Measurements from ENCODE around the gene USP22. TPM values are rescaled to one million over a fixed set of nuclear protein-coding genes. Genes with fewer than 3 reads are reported as not detected.
"Not testable (repeated sequence)": the region's sequence is repeated elsewhere in the genome, so short reads cannot be mapped to it uniquely, and the experiment has no call there.

USP22 gene
- 133 and 152 TPM in 2 replicates for total RNA-seq (2014; rRNA removed; shearing (Covaris generic))

- DNase-seq (ENCODE audit: low read depth), result no peak
These were observed at the start of gene USP22 for GRCh38 chr17:21042458-21043295. Gene USP22, minus strand, starts transcription at chr17:21043011. Its CDS starts 176 bp downstream, at chr17:21042835.

GRCh38 chr17:21090902-21091618 lies 48.2 kb upstream of the USP22 start:
- DNase-seq (ENCODE audit: low read depth), result no peak

DNA sequence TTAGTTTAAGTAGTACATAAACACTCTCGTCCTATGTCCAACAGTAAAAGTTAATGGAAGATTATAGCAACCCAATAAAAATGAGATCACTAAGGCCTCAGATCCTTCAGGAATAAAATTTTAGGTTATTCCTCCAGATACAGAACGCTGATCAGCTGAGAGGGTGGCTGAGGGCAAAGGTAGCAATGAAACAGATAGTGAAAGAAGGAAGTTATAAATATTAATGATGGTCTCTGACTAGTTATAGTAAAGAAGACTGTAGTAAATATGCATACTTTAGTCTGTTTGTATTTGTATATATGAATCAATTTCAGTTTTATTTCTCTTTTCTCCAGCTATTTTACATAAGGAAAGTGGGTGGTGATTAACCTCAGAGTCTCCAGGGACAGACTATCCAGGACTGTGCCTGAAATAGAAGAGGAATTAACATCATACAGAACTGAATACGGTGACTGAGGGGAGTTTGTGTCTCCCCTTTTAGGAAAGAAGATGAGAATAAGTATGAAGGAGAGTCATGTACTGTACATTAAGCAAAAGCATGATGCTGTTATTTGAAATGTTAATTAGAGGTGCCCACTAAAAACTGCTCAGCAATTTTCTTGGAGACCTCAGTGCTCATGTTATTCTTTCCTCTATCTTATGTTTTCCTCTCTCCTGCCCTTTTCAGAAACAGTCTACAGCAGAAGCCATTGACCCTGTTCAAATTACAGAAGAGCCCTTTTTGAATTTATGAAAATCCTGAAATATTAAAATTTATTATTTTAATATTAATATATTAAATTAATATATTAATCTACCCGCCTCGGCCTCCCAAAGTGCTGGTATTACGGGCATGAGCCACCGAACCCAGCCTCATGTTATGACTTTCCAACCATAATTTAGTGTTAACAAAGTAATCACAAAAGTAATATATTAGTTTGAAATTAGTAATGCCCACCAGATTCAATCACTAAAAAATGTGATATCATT lies 47.4 kb upstream of the USP22 start:
- DNase-seq (ENCODE audit: low read depth), result no peak

GRCh38 chr17:21089145-21089544 lies 46.3 kb upstream of the USP22 start:
- peak; percentile 51 for DNase-seq (ENCODE audit: low read depth)

GRCh38 chr17:21085707-21086106 lies 42.9 kb upstream of the USP22 start:
- DNase-seq (ENCODE audit: low read depth), result no peak

GRCh38 chr17:21085280-21085679 lies 42.5 kb upstream of the USP22 start:
- DNase-seq (ENCODE audit: low read depth), result not testable (repeated sequence)

DNA sequence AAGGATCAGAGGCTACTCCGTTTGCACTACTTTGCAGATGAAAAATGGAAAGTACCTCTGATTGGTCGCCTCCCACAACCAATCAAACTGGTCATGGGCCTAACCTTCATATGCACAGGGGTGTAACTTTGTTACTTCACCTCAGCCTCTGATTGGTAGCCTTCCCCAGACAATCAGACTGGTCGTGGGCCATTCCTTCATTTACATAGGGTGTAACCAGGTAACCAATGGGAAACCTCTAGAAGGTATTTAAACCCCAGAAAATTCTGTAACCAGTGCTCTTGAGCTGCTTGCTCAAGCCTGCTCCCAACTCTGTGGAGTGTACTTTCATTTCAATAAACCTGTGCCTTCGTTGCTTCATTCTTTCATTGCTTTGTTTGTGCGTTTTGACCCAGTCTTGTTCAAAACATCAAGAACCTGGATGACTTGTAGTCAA lies 39.2 kb upstream of the USP22 start:
- DNase-seq (ENCODE audit: low read depth), result no peak

- DNase-seq (ENCODE audit: low read depth), result no peak
These were observed 36.4 kb upstream of the USP22 start for GRCh38 chr17:21079196-21079595.

DNA sequence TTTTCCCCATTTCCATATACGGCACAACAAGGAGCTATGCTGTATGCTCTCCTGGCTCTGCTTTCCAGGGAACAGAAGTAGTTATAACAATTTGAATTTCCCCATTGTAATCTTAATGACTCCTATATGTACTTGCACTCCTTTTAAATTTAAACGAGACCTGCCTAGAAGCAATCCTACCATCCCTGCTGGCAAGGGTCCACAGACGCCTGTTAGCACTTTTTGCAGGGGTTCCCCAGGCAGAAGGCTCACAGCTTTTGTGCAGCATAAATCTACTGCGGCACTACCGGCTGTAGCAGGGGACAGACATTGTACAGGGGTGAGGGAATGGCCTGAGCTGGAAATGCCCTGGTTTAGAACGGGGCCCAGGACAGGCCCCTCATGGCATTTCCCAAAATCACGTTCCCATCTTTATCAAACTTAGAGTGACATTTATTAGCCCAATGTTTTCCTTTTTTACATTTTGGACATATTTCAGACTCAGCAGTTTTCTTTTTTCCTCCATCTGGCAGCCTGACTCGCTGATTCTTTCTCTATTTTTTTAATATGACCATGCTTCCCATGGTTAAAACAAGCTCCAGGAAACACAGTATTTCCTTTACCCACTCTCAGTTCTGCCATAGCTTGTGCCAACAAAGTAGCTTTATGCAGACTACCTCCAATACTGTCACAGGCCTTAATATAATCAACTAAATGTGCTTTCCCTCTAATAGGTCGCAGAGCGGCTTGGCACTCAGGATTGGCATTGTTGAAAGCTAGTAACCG lies 35.4 kb upstream of the USP22 start:
- DNase-seq (ENCODE audit: low read depth), result no peak

GRCh38 chr17:21077281-21077680 lies 34.5 kb upstream of the USP22 start:
- no peak for DNase-seq (ENCODE audit: low read depth)

DNA sequence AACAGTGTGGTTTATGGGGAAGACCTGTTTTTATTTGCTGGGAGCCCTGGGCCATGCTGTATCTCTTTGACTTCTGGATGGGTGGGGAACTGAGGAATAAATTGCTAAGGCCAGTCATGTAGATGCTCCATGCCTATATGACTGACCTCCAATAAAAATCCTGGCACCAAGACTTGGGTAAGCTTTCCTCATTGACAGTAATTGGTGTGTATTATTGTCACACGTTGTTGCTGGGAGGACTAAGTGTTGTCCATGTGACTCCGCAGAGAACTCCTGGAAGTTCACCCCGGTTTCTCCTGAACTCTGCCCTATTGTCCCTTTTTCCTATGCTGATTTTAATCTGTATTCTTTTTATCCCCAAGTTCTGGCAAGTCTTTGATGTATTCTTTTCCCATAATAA lies 33.4 kb upstream of the USP22 start:
- no peak for DNase-seq (ENCODE audit: low read depth)

- DNase-seq (ENCODE audit: low read depth), result no peak
These were observed 32.9 kb upstream of the USP22 start for GRCh38 chr17:21075739-21076085.

DNA sequence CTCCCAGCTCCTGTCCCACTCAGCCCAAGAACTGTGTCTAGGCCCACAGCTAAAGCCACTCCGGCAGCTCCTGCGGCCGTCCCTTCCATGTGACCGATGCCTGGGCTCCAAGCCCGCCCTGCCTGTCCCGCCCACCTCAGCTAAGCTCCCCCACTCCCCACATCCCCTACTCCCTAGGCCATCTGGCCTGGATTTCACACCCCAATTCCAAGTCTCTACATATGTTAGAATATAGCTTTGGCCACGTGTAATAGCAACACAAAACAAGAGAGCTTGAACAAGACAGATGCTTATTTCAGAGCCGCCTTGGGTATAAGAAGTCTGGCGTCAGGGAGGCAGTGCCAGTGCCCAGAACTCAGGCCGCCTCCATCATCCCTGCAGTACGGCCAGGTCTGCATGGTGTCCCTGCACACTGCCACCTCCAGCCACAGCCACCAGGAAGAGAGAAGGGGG lies 30.0 kb upstream of the USP22 start:
- DNase-seq (ENCODE audit: low read depth), result no peak

GRCh38 chr17:21066394-21066793 lies 23.6 kb upstream of the USP22 start:
- DNase-seq (ENCODE audit: low read depth), result peak; percentile 78

DNA sequence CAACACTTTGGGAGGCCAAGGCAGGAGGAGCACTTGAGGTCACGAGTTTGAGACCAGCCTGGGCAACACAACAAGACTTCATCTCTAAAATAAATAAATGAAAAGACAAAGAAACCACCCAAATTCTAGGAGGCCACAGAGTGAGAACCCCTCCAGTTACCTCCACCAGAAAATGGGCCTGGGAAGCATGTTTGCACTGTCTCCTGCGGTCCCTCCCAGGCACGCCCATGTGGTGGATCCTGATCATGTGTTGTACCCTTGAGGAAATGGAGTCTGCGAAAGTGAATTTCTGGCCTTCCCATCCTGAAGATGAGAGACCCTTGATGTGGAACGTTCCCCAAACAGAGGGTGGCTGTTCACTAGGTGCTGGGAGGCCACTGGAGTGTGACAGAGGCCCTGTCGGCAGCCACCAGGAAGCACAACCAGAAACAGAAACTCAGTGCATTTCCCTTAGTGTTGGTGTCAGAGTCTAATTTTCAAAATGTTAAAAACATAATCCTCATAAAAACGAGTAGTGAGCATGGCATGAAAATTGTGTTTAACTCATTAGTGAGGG lies 19.2 kb upstream of the USP22 start:
- DNase-seq (ENCODE audit: low read depth), result no peak

DNA sequence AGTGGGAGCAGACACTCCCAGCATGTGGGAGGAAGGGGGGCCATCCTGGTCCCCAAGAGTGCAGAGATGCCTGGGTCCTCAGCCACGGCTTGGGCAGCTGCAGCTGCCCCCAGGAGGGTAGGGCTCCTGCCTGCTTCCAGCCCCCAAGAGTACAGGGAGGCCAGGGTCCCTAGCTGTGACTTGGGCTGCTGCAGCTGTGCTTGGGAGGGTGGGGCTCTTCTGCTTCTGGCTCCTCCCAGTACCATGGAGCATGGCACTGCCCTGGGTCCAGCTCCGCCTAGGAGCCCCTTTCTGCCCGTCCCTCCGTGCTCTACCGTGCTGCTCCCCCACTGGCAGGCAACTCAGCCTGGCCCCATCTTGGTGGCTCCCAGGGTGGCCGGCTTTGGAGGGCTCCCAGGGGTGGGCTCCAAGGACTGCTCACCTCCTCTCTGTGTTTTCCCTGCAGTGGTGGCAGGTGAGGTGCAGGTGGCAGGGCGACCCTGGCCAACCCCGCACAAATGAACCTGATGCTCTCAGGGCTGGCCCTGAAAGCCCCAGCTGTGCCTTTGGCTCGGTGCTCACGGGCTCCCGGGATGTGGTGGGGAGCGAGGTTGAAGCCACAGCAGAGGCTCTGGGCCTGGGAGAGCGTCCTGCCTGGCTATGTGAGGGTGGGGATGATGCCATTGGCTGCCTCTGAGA lies 18.5 kb upstream of the USP22 start:
- no peak for DNase-seq (ENCODE audit: low read depth)

- DNase-seq (ENCODE audit: low read depth), result no peak
These were observed 16.9 kb upstream of the USP22 start for GRCh38 chr17:21059761-21060160.

DNA sequence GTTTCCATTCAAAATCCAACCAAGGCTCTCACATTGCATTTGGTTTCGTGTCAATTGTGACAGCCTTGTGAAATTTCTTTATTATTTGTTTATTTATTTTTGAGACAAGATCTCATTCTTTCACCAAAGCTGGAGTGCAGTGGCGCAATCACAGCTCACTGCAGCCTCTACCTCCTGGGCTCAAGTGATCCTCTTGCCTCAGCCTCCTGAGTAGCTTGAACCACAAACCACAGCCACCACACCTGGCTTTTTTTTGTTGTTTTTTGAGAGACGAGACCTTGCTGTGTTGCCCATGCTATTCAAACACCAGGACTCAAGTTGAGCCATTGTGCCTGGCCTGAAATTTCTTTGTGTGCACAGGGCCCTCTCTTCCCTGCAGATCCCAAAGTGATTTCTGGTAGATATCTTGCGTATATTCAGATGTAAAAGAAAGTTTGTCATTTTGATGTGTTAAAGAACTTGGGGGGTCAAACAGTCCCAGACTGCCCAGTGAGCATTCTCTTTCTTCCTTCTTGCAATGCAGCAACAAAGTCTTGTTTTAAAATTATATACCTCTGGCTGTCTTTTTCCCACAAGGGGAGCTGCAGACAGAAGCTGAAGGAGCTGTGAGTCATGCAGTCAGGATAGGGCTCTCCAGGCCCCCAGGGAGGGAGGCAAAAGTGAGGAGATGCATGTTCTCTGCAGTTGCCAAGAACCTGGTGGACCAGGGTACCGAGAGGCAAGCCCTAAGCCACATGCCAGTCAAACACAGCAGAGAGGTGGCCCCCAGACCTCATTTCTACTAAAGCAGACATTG lies 15.5 kb upstream of the USP22 start:
- peak; percentile 66 for DNase-seq (ENCODE audit: low read depth)

DNA sequence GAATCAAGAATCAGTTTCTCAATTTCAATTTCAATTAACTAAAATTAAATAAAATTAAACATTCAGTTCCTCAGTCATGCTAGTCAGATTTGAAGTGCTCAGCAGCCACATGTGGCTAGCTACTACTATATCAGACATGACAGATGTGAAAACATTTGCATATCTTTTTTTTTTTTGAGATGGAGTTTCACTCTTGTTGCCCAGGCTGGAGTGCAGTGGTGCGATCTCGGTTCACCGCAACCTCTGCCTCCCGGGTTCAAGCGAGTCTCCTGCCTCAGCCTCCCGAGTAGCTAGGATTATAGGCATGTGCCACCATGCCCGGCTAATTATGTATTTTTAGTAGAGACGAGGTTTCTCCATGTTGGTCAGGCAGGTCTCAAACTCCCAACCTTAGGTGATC lies 10.2 kb upstream of the USP22 start:
- DNase-seq (ENCODE audit: low read depth), result not testable (repeated sequence)
